Measurements from ENCODE around the gene ADH1B. TPM values are rescaled to one million over a fixed set of nuclear protein-coding genes. Genes with fewer than 3 reads are reported as not detected.
"Not testable (repeated sequence)": the region's sequence is repeated elsewhere in the genome, so short reads cannot be mapped to it uniquely, and the experiment has no call there.

Gene ADH1B
- polyA plus RNA-seq, 1 experiment, result 29.1 TPM

GRCh38 chr4:99361268-99361898 is 40.2 kb upstream of the ADH1B start:
- no peak for DNase-seq (ENCODE audit: low read depth, low spot score)
- CTCF ChIA-PET, result interaction anchor here (0.7 to 1.5 kb wide), 4 partner anchors 8 to 160 kb away, joined by 3 to 5 read pairs (median 4); no protein-coding TSS in a partner anchor

GRCh38 chr4:99359480-99360204 is 38.4 kb upstream of the ADH1B start:
- H3K9me3 ChIP-seq (ENCODE audit: control insufficient read depth, insufficient read depth, low read length), result peaks cover 8% of the 10 kb centered on the region
- no peak for DNase-seq (ENCODE audit: low read depth, low spot score)
- CTCF ChIA-PET, result no interaction called here
- H3K27me3 ChIP-seq (ENCODE audit: control insufficient read depth, insufficient read depth, low read length), result no peaks in the 10 kb centered on the region
- no peak for TF ChIP-seq CTCF (IDR thresholded peaks at IDR 0.05; ENCODE audit: low read depth, low read length)
- H3K27ac ChIP-seq (ENCODE audit: low read depth, low read length), result no peak overlapping the region
- POLR2A ChIA-PET, result no interaction called here
- H3K4me3 ChIP-seq (ENCODE audit: low read depth, low read length), result no peak overlapping the region

More at GRCh38 chr4:99361268-99361898, 40.2 kb upstream of the ADH1B start:
- no peak for TF ChIP-seq CTCF (IDR thresholded peaks at IDR 0.05; ENCODE audit: low read depth, low read length)
- peaks cover 8% of the 10 kb centered on the region for H3K9me3 ChIP-seq (ENCODE audit: control insufficient read depth, insufficient read depth, low read length)
- H3K27me3 ChIP-seq (ENCODE audit: control insufficient read depth, insufficient read depth, low read length), result no peaks in the 10 kb centered on the region
- H3K27ac ChIP-seq (ENCODE audit: low read depth, low read length), result no peak overlapping the region
- no peak overlapping the region for H3K4me3 ChIP-seq (ENCODE audit: low read depth, low read length)
- POLR2A ChIA-PET, result no interaction called here

GRCh38 chr4:99357948-99358347 is 36.7 kb upstream of the ADH1B start:
- H3K9me3 ChIP-seq (ENCODE audit: control insufficient read depth, insufficient read depth, low read length), result peaks cover 8% of the 10 kb centered on the region
- no peaks in the 10 kb centered on the region for H3K27me3 ChIP-seq (ENCODE audit: control insufficient read depth, insufficient read depth, low read length)
- no peak overlapping the region for H3K4me3 ChIP-seq (ENCODE audit: low read depth, low read length)
- ChIA-PET POLR2A (no interaction called here), CTCF (no interaction called here)
- DNase-seq (ENCODE audit: low read depth, low spot score), result no peak
- no peak overlapping the region for H3K27ac ChIP-seq (ENCODE audit: low read depth, low read length)
- TF ChIP-seq CTCF (IDR thresholded peaks at IDR 0.05; ENCODE audit: low read depth, low read length), result no peak

- CTCF ChIA-PET, result no interaction called here
- no peak for TF ChIP-seq CTCF (IDR thresholded peaks at IDR 0.05; ENCODE audit: low read depth, low read length)
- H3K9me3 ChIP-seq (ENCODE audit: control insufficient read depth, insufficient read depth, low read length), result peaks cover 8% of the 10 kb centered on the region
- H3K27ac ChIP-seq (ENCODE audit: low read depth, low read length), result no peak overlapping the region
- H3K4me3 ChIP-seq (ENCODE audit: low read depth, low read length), result no peak overlapping the region
- POLR2A ChIA-PET, result no interaction called here
- DNase-seq (ENCODE audit: low read depth, low spot score), result no peak
- H3K27me3 ChIP-seq (ENCODE audit: control insufficient read depth, insufficient read depth, low read length), result no peaks in the 10 kb centered on the region
Observed at GRCh38 chr4:99356992-99357391, 35.8 kb upstream of the ADH1B start.

GRCh38 chr4:99356149-99356548 is 34.9 kb upstream of the ADH1B start:
- POLR2A ChIA-PET; H3K27ac ChIP-seq (ENCODE audit: low read depth, low read length); H3K4me3 ChIP-seq (ENCODE audit: low read depth, low read length); DNase-seq (ENCODE audit: low read depth, low spot score); H3K9me3 ChIP-seq (ENCODE audit: control insufficient read depth, insufficient read depth, low read length); H3K27me3 ChIP-seq (ENCODE audit: control insufficient read depth, insufficient read depth, low read length): not testable (repeated sequence)
- CTCF ChIA-PET, result interaction anchor here (0.6 kb wide), 1 partner anchor 20 kb away, joined by 3 read pairs; no protein-coding TSS in a partner anchor
